Retinal pigment epithelial cell (primary cell): ENCODE results near the gene SLC30A9.

Experiments used
- DNase-seq: peaks from one replicate; pipeline ENCODE4 v3.0.0-alpha.2; 2010; ENCODE audit warnings: low read depth
- H3K4me3 ChIP-seq: 2 replicates; pipeline ENCODE4 v1.5.1; 2011; ENCODE audit warnings: mild to moderate bottlenecking, low read length, control low read depth, moderate library complexity
- TF ChIP-seq, protein P1 (sequence below): conservative IDR thresholded peaks from 2 replicates; pipeline ENCODE4 v1.5.1; 2011; ENCODE audit warnings: low read depth, low read length, control low read depth, inconsistent platforms

The SLC30A9 gene

DNA sequence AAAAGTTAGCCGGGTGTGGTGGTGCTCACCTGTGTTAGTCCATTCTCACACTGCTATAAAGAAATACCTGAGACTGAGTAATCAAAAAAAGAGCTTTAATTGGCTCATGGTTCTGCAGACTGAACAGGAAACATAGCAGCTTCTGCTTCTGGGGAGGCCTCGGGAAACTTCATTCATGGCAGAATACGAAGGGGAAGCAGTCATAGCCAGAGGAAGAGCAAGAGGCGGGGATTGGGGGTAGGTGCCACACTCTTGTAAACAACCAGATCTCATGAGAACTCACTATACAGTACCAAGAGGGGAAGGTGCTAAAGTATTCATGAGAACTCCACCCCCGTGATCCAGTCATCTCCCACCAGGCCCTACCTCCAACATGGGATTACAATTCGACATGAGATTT, 98.1 kb downstream of the SLC30A9 start:
- TF ChIP-seq, protein P1, sequence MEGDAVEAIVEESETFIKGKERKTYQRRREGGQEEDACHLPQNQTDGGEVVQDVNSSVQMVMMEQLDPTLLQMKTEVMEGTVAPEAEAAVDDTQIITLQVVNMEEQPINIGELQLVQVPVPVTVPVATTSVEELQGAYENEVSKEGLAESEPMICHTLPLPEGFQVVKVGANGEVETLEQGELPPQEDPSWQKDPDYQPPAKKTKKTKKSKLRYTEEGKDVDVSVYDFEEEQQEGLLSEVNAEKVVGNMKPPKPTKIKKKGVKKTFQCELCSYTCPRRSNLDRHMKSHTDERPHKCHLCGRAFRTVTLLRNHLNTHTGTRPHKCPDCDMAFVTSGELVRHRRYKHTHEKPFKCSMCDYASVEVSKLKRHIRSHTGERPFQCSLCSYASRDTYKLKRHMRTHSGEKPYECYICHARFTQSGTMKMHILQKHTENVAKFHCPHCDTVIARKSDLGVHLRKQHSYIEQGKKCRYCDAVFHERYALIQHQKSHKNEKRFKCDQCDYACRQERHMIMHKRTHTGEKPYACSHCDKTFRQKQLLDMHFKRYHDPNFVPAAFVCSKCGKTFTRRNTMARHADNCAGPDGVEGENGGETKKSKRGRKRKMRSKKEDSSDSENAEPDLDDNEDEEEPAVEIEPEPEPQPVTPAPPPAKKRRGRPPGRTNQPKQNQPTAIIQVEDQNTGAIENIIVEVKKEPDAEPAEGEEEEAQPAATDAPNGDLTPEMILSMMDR, result no peak
- no peak for DNase-seq
- no peak overlapping the region for H3K4me3 ChIP-seq

DNA sequence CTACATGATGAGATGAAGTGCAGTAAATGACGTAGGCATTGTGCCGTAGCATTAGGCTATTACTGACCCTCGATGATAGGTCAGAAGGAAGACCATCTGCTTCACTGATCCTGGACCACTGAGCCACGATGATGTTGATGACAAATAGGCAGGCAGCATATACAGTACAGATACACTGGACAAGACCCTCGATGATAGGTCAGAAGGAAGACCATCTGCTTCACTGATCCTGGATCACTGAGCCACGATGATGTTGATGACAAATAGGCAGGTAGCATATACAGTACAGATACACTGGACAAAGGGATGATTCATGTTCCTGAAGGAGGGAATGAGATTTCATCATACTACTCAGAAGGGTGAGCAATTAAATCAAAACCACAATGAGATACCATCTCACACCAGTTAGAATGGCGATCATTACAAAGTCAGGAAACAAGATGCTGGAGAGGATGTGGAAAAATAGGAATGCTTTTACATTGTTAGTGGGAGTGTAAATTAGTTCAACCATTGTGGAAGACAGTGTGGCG, 111.2 kb downstream of the SLC30A9 start:
- TF ChIP-seq, protein P1, result no peak
- DNase-seq, result no peak

DNA sequence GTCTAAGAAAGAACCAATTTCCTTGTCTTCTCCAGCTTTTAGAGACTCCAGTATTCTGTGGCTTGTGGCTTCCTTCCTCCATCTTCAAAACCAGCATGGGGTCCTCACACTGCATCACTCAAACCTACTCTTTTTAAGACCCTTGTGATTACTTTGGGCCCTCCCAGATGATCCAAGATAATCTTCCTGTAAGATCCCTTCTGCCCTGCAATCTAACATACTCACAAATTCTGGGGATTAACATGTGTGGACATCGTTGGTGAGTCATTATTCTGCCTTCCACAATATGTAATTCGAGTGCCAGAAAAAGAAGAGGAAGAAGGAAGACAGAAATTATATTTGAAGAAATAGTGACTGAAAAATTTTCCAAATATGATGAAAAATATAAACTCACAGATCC, 114.2 kb downstream of the SLC30A9 start:
- peak; percentile 16 for DNase-seq
- H3K4me3 ChIP-seq, result no peak overlapping the region

More for the DNA sequence above, 111.2 kb downstream of the SLC30A9 start:
- no peak overlapping the region for H3K4me3 ChIP-seq

DNA sequence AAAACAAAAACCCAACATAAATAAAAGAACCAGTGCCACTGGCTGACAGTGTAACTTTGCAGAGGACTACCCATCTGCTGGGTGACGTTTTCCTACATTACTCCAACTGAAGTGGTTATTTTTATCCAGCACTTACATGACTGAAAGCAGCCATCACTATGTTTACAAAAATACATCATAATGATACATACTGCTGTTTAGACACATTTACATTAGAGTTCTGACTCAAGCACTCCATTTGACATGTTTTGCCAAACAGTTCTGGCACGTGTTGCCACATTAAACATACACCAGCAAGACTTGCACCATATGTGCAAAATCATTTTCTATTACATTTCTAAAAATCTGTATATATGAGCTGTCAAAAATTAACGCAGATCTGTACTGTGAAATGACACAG, 122.5 kb downstream of the SLC30A9 start:
- TF ChIP-seq, protein P1, result no peak
- no peak for DNase-seq
- H3K4me3 ChIP-seq, result no peak overlapping the region

More for the DNA sequence above, 114.2 kb downstream of the SLC30A9 start:
- TF ChIP-seq, protein P1, result no peak

DNA sequence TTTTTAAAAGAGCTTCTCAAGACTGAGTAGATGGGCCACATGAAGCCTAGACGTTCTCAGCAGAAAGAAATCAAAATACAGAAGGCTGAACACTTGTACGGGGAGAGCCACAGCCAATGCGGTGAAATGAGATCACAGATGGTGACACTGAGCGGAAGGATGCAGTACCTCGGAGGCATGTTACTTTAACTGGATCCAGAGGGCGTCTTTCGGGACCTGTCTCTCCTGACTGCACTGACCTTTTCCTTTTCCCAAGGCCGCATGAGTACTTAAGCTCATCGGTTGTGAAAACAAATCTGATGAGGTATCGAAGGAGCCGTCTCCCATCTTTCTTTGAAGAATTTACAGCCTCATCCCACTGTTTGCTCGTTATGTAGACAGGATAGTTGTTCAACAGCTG, 129.6 kb downstream of the SLC30A9 start:
- TF ChIP-seq, protein P1, result no peak
- no peak overlapping the region for H3K4me3 ChIP-seq
- DNase-seq, result no peak

DNA sequence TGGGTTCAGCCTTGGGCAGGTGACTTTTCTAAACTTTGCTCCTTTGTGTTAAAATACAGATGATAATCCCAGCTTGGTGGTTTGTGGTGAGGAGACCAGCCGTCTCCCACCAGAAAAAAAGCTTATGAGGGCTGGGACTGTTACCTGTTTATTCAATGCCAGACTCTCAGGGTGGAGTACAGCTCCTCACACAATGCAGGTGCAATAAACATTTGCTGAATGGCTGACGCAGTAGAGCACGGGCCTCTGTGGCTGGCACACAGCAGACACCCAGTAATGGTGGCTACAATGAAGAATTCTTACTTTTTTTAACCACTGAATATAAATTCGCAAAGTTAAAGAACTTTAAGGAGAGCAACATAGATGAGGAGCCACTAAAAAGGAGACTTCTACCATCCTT, 131.9 kb downstream of the SLC30A9 start:
- TF ChIP-seq, protein P1, result no peak
- no peak overlapping the region for H3K4me3 ChIP-seq
- no peak for DNase-seq

DNA sequence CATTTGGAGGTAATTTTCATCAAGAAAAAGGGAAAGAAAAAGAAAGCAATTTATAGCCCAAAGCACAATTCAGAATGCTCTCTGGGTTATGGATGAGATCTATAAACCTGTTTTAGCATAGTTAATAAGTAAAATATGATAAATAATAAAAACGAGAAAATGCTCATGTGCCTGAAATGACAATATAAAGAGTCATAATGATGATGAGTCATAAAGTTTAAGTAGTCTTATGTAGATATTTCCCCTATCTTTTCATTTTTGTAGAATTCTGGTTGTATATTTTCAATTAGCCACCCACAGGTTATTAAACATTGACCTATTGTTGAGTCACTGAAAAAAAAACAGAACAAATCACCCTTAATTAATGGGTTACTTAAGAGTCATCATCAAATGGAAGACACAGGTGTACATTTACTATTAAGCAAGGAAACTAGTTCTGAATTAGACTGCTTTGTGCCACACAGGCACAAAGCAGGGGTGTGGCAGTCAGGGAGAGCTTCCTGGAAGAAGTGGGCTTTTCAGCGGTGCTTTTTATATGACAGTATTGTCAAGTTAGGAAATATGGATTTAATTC, 132.8 kb downstream of the SLC30A9 start:
- no peak overlapping the region for H3K4me3 ChIP-seq
- no peak for DNase-seq
- TF ChIP-seq, protein P1, result no peak
